Dendritic cell treated with granulocyte-macrophage colony-stimulating factor and Interleukin-4, amounts not matched to agents 40 ng/mL and 50 ng/mL, for 4 days (primary cell): ENCODE data around the gene ITCH.
"Not testable (repeated sequence)": the region's sequence is repeated elsewhere in the genome, so short reads cannot be mapped to it uniquely, and the experiment has no call there.

Source experiments
- H3K27ac Mint-ChIP-seq: one replicate; pipeline ENCODE4 v1.8.0; 2022; ENCODE audit warnings: mild to moderate bottlenecking, mixed read lengths
- H3K27me3 Mint-ChIP-seq: one replicate; pipeline ENCODE4 v1.8.0; 2022; ENCODE audit warnings: mild to moderate bottlenecking, mixed read lengths
- H3K36me3 Mint-ChIP-seq: one replicate; pipeline ENCODE4 v1.8.0; 2022; ENCODE audit warnings: low read depth, mixed read lengths
- H3K4me1 Mint-ChIP-seq: one replicate; pipeline ENCODE4 v1.8.0; 2022; ENCODE audit warnings: low read depth, mixed read lengths
- H3K4me3 Mint-ChIP-seq: one replicate; pipeline ENCODE4 v1.8.0; 2022; ENCODE audit warnings: mild to moderate bottlenecking, moderate library complexity, mixed read lengths
- H3K9me3 Mint-ChIP-seq: one replicate; pipeline ENCODE4 v1.8.0; 2022; ENCODE audit warnings: mixed read lengths
- intact Hi-C: fragments of 100-400 bp; cut with micrococcal nuclease; formaldehyde crosslinking; loops from one replicate; pipeline ENCODE4 v1.15.0; 2022

The ITCH gene

DNA sequence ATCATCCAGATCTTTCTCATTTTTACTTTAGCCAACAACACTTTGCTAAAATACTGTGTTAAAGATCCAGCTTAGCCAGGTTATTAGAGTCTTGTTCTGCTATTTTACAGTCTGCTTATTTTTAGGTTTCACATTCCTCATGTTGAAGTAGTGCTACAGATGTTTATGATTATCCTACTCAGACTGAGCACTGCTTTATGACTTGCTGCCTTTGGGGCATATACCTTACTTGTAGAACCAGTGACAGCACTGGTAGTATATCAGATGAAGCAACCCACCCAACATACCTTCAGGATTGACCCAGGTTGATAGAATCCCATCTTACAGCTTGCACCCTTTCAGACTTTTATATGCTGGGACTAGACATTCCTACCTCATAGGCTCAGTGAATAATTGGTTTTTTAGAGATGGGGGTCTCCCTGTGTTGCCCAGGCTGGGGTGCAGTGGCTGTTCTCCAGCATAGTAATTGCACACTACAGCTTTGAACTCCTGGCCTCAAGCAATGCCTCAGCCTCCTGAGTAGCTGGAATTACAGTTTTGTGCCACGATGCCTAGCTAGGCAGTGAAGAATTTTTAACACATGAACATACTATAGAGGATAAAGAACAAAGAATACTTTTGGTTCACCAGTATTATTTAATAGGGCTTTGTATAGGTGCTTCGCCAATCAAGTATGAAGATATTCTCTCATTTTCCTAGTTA is 89.4 kb downstream of the ITCH start:
- H3K4me1 Mint-ChIP-seq, result no peaks in the 10 kb centered on the region
- intact Hi-C loops, result no loop called here
- H3K27ac Mint-ChIP-seq, result no peak overlapping the region

DNA sequence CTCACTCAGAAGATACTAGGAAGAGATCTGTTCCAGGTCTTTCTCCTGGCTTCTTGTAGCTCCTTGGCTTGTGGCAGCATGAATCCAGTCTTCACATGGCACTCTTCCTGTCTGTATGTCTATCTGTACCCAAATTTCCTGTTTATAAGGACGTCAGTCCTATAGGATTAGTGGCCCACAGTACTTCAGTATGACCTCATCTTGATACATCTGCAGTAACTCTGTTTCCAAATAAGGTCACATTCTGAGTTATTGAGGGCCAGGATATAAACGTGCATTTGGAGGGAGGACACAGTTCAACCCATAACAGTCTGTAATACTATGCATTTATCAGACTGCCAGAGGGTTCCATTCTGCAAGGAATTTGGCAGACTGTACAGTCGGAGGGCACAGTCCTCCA is 95.6 kb downstream of the ITCH start:
- Mint-ChIP-seq H3K27ac (no peak overlapping the region), H3K4me3 (no peak overlapping the region), H3K9me3 (no peaks in the 10 kb centered on the region), H3K36me3 (peaks cover 83% of the 10 kb centered on the region), H3K27me3 (no peaks in the 10 kb centered on the region), H3K4me1 (peaks cover 11% of the 10 kb centered on the region)
- intact Hi-C loops, result no loop called here

More for the DNA sequence above, 89.4 kb downstream of the ITCH start:
- H3K4me3 Mint-ChIP-seq, result no peak overlapping the region
- H3K36me3 Mint-ChIP-seq, result peaks cover 89% of the 10 kb centered on the region
- H3K27me3 Mint-ChIP-seq, result no peaks in the 10 kb centered on the region
- no peaks in the 10 kb centered on the region for H3K9me3 Mint-ChIP-seq

DNA sequence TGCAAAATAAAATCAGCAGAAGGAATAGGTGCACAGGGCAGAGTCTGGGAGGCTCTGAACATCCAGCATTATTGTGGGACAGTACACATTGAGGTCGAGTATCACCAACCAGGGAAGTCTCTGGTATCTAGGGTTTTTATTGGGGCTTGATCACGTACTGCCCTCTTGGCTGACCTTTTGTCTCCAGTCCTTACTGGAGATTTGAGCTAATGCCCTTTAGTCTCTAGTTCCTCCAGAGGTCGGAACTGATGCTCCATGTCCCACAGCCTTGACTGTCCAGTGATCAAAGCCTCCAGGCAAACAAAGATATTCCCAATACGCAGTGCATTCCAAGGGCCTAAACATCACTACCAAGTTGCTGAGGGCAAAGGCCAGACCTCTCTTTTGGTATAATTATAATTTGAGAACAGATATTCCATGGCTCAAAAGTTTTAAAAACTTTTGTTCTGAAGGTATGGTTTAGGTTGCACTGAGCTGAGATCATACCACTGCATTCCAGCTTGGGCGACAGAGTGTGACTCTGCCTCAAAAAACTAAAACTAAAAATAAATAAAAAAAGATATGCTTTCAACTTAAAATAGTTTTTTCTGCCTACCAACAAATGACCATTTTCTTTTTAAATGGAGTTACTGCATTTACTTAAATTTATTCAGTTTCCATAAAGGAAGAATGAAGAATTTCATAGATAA is 96.3 kb downstream of the ITCH start:
- Mint-ChIP-seq H3K4me3 (no peak overlapping the region), H3K36me3 (peaks cover 84% of the 10 kb centered on the region), H3K27me3 (no peaks in the 10 kb centered on the region), H3K4me1 (peaks cover 11% of the 10 kb centered on the region), H3K27ac (no peak overlapping the region), H3K9me3 (no peaks in the 10 kb centered on the region)
- intact Hi-C loops, result no loop called here

DNA sequence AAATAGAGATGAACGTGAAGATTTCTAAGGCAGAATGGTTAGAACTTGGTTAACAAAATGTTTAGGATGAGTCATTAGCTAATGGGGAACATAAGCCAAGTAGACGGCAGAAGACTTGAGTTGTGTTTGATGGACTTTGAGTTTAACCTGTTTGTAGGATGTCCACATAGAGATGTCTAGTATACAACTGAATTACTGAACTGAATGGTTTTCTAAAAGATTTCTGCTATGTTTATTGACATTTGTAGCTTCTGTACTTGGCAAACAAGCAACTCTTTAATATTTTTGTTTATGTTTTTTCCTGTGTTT is 98.7 kb downstream of the ITCH start:
- Mint-ChIP-seq H3K9me3 (no peaks in the 10 kb centered on the region), H3K27ac (no peak overlapping the region), H3K4me3 (no peak overlapping the region), H3K36me3 (peaks cover 86% of the 10 kb centered on the region), H3K4me1 (peaks cover 11% of the 10 kb centered on the region), H3K27me3 (no peaks in the 10 kb centered on the region)
- intact Hi-C loops, result no loop called here

DNA sequence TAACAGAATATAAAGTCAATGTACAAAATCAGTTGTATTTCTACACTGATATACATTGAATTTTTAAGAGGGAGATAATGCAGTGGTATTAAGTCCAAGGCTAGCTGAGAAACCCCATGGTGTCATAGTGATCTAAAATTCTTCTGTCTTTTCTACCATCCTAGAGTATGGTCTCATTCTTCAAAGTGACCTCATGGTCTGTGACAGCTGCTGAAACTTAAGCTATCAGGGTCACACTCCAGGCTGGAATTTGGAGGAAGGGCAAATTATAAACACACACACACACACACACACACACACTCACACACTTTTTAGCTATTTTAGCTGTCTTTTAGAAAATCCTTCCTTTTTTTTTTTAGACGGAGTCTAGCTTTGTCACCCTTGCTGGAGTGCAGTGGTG is 105.9 kb downstream of the ITCH start:
- Mint-ChIP-seq H3K4me1 (peaks cover 5% of the 10 kb centered on the region), H3K4me3 (no peak overlapping the region), H3K36me3 (peaks cover 93% of the 10 kb centered on the region), H3K27me3 (no peaks in the 10 kb centered on the region), H3K9me3 (no peaks in the 10 kb centered on the region), H3K27ac (no peak overlapping the region)
- intact Hi-C loops, result no loop called here

DNA sequence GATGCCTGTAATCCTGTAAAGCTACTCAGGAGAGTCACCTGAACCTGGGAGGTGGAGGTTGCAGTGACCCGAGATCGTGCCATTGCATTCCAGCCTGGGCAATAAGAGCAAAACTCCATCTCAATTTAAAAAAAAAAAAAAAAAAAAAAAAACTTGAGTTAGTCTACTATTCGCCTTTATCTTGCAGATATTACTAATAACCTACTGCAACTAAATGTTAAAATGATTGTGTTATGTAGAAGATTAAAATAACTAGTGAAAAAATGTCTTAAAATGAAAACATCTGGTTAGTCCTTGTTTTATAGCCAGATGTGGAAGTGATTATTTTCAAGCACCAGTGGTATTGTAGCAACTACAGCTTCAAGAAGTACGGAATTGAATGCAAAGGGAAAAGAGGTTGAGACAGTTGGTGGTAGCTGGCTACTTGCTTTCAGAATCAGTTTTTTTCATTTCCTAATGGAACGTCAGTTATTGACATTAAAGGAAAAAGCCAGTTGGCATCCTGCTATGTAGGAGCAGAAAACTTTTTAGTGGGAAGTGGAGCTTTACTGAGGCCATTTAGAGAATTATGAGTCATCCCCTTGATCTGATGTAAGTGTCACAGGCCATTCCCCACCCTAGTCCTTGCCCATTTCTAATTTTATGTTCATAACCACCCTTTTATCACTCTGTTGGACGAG is 109.3 kb downstream of the ITCH start:
- Mint-ChIP-seq H3K4me1 (peaks cover 14% of the 10 kb centered on the region), H3K4me3 (no peak overlapping the region), H3K27me3 (no peaks in the 10 kb centered on the region), H3K9me3 (no peaks in the 10 kb centered on the region), H3K36me3 (peaks cover 89% of the 10 kb centered on the region), H3K27ac (no peak overlapping the region)
- intact Hi-C loops, result no loop called here

DNA sequence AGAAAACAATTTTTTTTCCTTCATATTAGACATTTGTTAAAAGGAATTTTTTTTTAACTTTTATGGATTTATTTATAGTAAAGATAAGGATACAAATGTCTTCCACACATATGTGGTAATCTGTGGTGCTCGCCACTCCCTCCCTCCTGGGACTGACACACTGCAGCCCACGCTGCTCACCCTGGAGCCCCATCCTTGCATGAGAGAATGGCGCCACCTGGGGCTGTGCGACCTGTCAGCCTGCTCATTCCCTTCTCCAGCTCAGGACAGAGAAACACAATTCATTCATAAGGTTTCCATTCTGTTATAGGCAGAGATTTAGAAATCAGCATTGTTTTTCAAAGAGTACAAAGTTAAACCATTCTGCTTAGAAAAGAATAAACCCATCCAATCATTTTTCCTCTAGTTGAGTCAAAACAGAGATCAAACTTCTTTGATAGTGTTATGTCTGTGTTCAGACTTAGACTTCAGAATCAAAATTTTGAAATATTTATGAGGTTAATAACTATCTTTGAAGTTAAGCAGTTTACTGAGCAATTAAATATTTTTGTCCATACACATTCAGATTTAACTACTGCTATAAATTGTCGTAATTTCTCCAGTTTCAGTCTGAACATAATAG is 110.3 kb downstream of the ITCH start:
- intact Hi-C loops, result no loop called here
- Mint-ChIP-seq H3K4me3 (no peak overlapping the region), H3K36me3 (peaks cover 86% of the 10 kb centered on the region), H3K27me3 (no peaks in the 10 kb centered on the region), H3K9me3 (no peaks in the 10 kb centered on the region), H3K27ac (no peak overlapping the region), H3K4me1 (peaks cover 14% of the 10 kb centered on the region)

DNA sequence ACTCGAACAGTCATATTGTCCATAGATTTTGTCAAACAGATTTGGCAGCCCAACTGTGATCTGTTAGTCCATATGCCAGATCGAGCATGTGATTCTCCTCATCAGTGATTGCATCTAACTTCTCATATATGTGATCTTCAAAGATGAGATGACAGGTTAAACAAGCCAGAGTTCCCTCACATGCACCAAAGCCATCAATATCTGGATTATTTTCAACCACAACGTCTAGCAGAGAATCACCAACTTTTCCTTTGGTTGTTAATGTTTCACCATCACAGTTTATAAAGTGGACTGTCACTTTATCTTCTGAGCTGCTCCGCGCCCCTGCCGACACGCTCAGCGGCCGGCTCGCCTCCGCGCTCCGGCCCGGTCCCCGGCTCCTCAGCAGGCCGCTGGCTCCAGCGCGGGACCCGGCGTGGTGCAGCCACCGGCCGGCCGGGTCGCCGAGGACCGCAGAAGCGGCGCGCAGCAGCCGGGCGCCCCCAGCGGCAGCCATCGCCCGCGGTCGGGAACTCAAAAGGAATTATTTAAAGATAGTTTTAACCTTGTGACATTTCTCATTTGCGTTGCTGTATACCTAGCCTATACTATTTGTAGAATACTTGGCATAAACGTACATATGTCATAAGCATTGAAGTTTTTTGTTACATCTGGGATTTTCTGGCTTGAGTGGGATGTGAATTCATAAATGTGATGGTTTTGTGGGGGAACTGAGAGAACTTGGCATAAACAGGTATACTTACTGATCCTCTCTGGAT is 113.1 kb downstream of the ITCH start:
- Mint-ChIP-seq H3K4me3 (no peak overlapping the region), H3K4me1 (peaks cover 14% of the 10 kb centered on the region), H3K9me3 (no peaks in the 10 kb centered on the region), H3K36me3 (peaks cover 79% of the 10 kb centered on the region), H3K27me3 (no peaks in the 10 kb centered on the region), H3K27ac (no peak overlapping the region)
- intact Hi-C loops, result no loop called here

DNA sequence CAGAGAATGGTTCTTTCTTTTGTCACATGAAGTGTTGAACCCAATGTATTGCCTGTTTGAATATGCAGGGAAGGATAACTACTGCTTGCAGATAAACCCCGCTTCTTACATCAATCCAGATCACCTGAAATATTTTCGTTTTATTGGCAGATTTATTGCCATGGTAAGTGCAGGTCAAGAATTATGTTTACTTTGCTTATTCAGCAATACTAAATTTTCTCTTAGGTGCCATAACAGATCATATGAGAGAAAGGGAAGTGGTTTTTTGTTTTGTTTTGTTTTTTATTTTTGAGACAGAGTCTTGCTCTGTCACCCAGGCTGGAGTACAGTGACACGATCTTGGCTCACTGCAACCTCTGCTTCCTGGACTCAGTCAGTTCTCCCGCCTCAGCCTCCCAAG is 116.6 kb downstream of the ITCH start:
- no peak overlapping the region for H3K4me3 Mint-ChIP-seq
- peaks cover 9% of the 10 kb centered on the region for H3K4me1 Mint-ChIP-seq
- intact Hi-C loops, result no loop called here
- no peak overlapping the region for H3K27ac Mint-ChIP-seq
- H3K9me3 Mint-ChIP-seq, result peaks cover 8% of the 10 kb centered on the region
- H3K27me3 Mint-ChIP-seq, result no peaks in the 10 kb centered on the region
- peaks cover 83% of the 10 kb centered on the region for H3K36me3 Mint-ChIP-seq

DNA sequence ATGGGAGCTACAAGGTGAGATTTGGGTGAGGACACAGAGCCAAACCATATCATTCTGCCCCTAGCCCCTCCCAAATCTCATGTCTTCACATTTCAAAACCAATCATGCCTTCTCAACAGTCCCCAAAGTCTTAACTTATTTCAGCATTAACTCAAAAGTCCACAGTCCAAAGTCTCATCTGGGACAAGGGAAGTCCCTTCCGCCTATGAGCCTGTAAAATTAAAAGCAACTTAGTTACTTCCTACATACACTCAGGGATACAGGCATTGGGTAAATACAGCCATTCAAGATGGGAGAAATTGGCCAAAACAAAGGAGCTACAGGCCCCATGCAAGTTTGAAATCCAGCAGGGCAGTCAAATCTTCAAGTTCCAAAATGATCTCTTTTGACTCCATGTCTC is 119.1 kb downstream of the ITCH start:
- H3K9me3 Mint-ChIP-seq, H3K4me3 Mint-ChIP-seq, intact Hi-C loops, H3K4me1 Mint-ChIP-seq, H3K27ac Mint-ChIP-seq, H3K27me3 Mint-ChIP-seq: not testable (repeated sequence)
- H3K36me3 Mint-ChIP-seq, result peaks cover 87% of the 10 kb centered on the region

DNA sequence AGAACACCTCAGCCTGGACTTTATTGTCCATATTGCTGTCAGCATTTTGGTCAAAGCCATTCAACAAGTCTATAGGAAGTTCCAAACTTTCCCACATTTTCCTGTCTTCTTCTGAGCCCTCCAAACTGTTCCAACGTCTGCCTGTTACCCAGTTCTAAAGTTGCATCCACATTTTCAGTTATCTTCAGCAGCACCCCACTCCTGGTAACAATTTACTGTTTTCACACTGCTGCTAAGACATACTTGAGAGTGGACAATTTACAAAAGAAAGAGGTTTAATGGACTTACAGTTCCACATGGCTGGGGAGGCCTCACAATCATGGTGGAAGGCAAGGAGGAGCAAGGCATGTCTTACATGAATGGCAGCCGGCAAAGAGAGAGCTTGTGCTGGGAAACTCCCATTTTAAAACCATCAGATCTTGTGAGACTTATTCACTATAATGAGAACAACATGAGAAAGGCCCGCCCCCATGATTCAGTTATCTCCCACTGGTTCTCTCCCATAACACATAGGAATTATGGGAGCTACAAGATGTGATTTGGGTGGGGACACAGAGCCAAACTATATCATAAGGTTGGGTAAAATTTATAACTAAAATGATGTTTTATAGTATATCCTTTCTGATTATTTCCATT is 120.6 kb downstream of the ITCH start:
- peaks cover 94% of the 10 kb centered on the region for H3K36me3 Mint-ChIP-seq
- H3K4me3 Mint-ChIP-seq, H3K9me3 Mint-ChIP-seq, H3K27ac Mint-ChIP-seq, H3K4me1 Mint-ChIP-seq, intact Hi-C loops, H3K27me3 Mint-ChIP-seq: not testable (repeated sequence)

DNA sequence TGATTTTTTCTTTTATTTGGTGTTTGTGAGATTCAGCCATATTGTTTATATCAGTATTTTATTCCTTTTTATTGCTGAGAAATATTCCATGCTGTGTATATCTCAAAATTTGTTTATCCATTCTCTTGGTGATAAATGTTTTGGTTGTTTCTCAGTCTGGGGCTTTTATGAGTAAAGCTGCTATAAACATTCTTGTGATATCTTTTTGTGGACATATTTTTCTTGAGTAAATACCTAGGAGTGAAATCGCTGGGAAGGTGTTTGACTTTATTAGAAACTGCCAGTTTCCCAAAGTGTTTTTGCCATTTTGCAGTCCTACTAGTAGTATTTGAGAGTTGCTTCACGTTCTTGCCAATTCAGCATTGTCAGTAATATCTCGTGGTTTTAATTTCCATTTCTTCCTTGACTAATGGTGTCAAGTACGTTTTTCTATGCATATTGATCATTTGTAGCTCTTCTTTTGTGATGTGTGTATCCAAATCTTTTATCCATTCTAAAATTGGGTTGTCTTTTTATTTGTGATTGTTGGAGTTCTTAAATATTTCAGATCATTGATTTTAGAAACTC is 122.1 kb downstream of the ITCH start:
- intact Hi-C loops, result no loop called here
- H3K9me3 Mint-ChIP-seq, result peaks cover 8% of the 10 kb centered on the region
- H3K27ac Mint-ChIP-seq, result no peak overlapping the region
- no peaks in the 10 kb centered on the region for H3K27me3 Mint-ChIP-seq
- H3K4me1 Mint-ChIP-seq, result no peaks in the 10 kb centered on the region
- H3K4me3 Mint-ChIP-seq, result no peak overlapping the region
- peaks cover 98% of the 10 kb centered on the region for H3K36me3 Mint-ChIP-seq

DNA sequence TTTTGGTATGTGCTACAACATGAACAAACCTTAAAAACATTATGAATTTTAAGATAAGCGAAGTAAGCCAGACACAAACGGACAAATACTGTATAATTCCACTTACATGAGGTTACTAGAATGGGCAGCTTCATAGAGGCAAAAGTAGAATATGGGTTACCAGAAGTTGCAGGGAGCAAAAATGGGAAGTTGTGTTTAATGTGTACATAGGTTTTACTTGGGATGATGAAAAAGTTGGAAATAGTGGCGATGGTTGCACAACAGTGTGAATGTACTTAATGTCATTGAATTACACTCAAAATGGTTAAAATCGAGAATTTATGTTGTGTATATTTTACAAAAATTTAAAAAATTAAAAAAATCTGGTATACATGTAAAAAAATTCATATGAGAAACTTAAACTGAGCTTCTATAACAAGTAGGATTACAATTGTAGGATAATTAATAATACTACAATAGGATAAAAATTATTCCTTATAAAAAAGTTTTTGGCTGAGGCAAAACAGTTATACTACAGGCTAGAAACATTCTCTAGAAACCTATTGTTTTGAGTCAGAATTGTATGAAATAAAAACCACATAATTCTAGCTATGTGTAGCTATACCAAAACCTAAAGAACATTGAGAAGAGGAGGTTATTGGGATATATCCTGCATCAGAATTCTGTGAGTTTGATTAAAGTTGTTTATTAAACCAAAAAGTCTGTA is 128.3 kb downstream of the ITCH start:
- no peak overlapping the region for H3K4me3 Mint-ChIP-seq
- no peaks in the 10 kb centered on the region for H3K9me3 Mint-ChIP-seq
- no peak overlapping the region for H3K27ac Mint-ChIP-seq
- no peaks in the 10 kb centered on the region for H3K4me1 Mint-ChIP-seq
- H3K27me3 Mint-ChIP-seq, result no peaks in the 10 kb centered on the region
- intact Hi-C loops, result no loop called here
- peaks cover 90% of the 10 kb centered on the region for H3K36me3 Mint-ChIP-seq
